A673 (cell line): ENCODE measurements around the gene HEMK1. TPM values are rescaled to one million over a fixed set of nuclear protein-coding genes. Genes with fewer than 3 reads are reported as not detected.

ENCODE experiments used
- BruUV-seq: library from RNA; stranded (reverse); fragments of 400-500 nt; replicated peaks from 2 replicates; lab custom pipeline; 2021; lab: Mats Ljungman, UMichigan
- CTCF ChIA-PET: fragments of 300-600 bp; sonication (Branson Sonifier 250); formaldehyde crosslinking; loops from one replicate; lab custom pipeline; 2022; ENCODE audit warnings: antibody characterized with exemption; lab: Charles Lee
- POLR2A ChIA-PET: fragments of 300-600 bp; sonication (Branson Sonifier 250); formaldehyde crosslinking; loops from one replicate; lab custom pipeline; 2022; ENCODE audit warnings: antibody characterized with exemption; ENCODE audit not compliant: low non-redundant PET; lab: Charles Lee
- DNase-seq: peaks from one replicate; pipeline ENCODE4 v3.0.0-alpha.2; 2015; ENCODE audit warnings: low spot score
- H3K27ac ChIP-seq: fragments of 200-600 bp; sonication (generic); 2 replicates; pipeline ENCODE4 v1.5.1; 2016; ENCODE audit warnings: mixed run types, low read depth, mild to moderate bottlenecking, mixed read lengths, antibody characterized with exemption, low read length; ENCODE audit not compliant: poor library complexity, severe bottlenecking
- H3K27me3 ChIP-seq: fragments of 200-600 bp; sonication (generic); replicated peaks from 2 replicates; pipeline ENCODE4 v1.6.1; 2017; ENCODE audit warnings: mixed run types, low read depth, mild to moderate bottlenecking, mixed read lengths, antibody characterized with exemption, low read length; ENCODE audit not compliant: insufficient read depth, poor library complexity
- H3K36me3 ChIP-seq: fragments of 200-600 bp; sonication (generic); 2 replicates; pipeline ENCODE4 v1.6.1; 2016; ENCODE audit warnings: mixed run types, mild to moderate bottlenecking, mixed read lengths, antibody characterized with exemption, low read length; ENCODE audit not compliant: insufficient read depth, poor library complexity, severe bottlenecking
- H3K4me1 ChIP-seq: fragments of 200-600 bp; sonication (generic); 2 replicates; pipeline ENCODE4 v1.6.1; 2017; ENCODE audit warnings: mixed run types, mild to moderate bottlenecking, mixed read lengths, antibody characterized with exemption, low read length; ENCODE audit not compliant: insufficient read depth, poor library complexity, severe bottlenecking
- H3K4me3 ChIP-seq: fragments of 200-600 bp; sonication (generic); 2 replicates; pipeline ENCODE4 v1.5.1; 2016; ENCODE audit warnings: low read depth, mixed run types, mild to moderate bottlenecking, mixed read lengths, low read length; ENCODE audit not compliant: poor library complexity, severe bottlenecking
- H3K9me3 ChIP-seq: fragments of 200-600 bp; sonication (generic); 2 replicates; pipeline ENCODE4 v1.6.1; 2016; ENCODE audit warnings: mixed run types, low read depth, mild to moderate bottlenecking, mixed read lengths, antibody characterized with exemption, low read length; ENCODE audit not compliant: poor library complexity, severe bottlenecking
- EZH2 ChIP-seq: fragments of 200-600 bp; sonication (generic); IDR thresholded peaks from 2 replicates; pipeline ENCODE4 v1.6.1; 2017; ENCODE audit warnings: borderline replicate concordance, low read depth, mild to moderate bottlenecking, mixed read lengths, antibody characterized with exemption, low read length; ENCODE audit not compliant: poor library complexity, severe bottlenecking
- intact Hi-C: fragments of 100-400 bp; cut with micrococcal nuclease; formaldehyde crosslinking; loops from one replicate; pipeline ENCODE4 v1.10.0; 2022; ENCODE audit not compliant: unreplicated experiment
- total RNA-seq: library from RNA; stranded (reverse); gene quantifications from 2 replicates; pipeline ENCODE4 v1.2.3, GENCODE V29; 2021
- TF ChIP-seq, protein P1 (sequence below): fragments of 300-800, 200-600 bp; sonication (generic); conservative IDR thresholded peaks from 2 replicates; pipeline ENCODE4 v1.5.1; 2017; ENCODE audit warnings: low read depth, mild to moderate bottlenecking, antibody characterized with exemption, low read length, moderate library complexity, mixed read lengths

The HEMK1 gene
- total RNA-seq, 1 experiment from 2014 or later = 5.7 TPM

DNA sequence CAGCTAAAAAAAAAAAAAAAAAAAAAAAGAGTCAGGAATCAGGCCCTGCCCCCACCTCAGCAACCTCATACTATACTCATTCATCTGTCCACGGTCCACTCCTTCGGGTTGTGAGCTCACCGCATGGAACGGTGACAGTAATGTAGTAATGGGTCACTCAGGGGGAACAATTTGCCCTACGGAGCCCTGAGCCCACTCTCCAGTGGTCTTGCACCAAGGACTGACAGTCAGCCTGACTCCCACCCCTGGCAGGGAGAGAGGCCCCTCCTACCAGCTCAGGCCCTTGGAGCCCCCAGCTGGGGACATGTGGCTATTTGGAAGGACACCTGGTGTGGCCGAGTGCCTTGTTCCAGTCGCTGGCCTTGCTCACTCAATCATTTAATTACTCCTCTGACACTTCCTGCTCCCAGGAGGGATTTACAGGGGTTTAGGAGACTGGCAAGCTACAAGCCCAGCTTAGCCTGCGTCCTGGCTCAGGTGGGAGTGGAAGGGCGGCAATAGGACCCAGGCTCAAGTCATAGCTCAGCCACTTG lies 46.0 kb upstream of the HEMK1 start:
- CTCF ChIA-PET = no interaction called here
- TF ChIP-seq, protein P1, sequence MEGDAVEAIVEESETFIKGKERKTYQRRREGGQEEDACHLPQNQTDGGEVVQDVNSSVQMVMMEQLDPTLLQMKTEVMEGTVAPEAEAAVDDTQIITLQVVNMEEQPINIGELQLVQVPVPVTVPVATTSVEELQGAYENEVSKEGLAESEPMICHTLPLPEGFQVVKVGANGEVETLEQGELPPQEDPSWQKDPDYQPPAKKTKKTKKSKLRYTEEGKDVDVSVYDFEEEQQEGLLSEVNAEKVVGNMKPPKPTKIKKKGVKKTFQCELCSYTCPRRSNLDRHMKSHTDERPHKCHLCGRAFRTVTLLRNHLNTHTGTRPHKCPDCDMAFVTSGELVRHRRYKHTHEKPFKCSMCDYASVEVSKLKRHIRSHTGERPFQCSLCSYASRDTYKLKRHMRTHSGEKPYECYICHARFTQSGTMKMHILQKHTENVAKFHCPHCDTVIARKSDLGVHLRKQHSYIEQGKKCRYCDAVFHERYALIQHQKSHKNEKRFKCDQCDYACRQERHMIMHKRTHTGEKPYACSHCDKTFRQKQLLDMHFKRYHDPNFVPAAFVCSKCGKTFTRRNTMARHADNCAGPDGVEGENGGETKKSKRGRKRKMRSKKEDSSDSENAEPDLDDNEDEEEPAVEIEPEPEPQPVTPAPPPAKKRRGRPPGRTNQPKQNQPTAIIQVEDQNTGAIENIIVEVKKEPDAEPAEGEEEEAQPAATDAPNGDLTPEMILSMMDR = no peak
- no peak for TF ChIP-seq EZH2
- H3K4me1 ChIP-seq = no peaks in the 10 kb centered on the region
- no peaks in the 10 kb centered on the region for H3K27me3 ChIP-seq
- H3K36me3 ChIP-seq = no peaks in the 10 kb centered on the region
- POLR2A ChIA-PET = no interaction called here
- no TSS peak for BruUV-seq
- no peak for DNase-seq
- intact Hi-C loops = no loop called here
- H3K9me3 ChIP-seq = no peaks in the 10 kb centered on the region
- H3K4me3 ChIP-seq = no peak overlapping the region
- H3K27ac ChIP-seq = no peak overlapping the region

- intact Hi-C loops = no loop called here
- Histone ChIP-seq H3K4me3 (no peak overlapping the region), H3K4me1 (no peaks in the 10 kb centered on the region), H3K9me3 (no peaks in the 10 kb centered on the region), H3K27ac (no peak overlapping the region), H3K27me3 (no peaks in the 10 kb centered on the region), H3K36me3 (no peaks in the 10 kb centered on the region)
- ChIA-PET POLR2A (no interaction called here), CTCF (no interaction called here)
- BruUV-seq = no TSS peak
- no peak for DNase-seq
- TF ChIP-seq EZH2 = no peak
- TF ChIP-seq, protein P1 = no peak
These were observed 44.6 kb upstream of the HEMK1 start for GRCh38 chr3:50524746-50525145.

GRCh38 chr3:50525191-50525910 lies 44.0 kb upstream of the HEMK1 start:
- Histone ChIP-seq H3K27ac (no peak overlapping the region), H3K9me3 (no peaks in the 10 kb centered on the region), H3K27me3 (no peaks in the 10 kb centered on the region), H3K36me3 (no peaks in the 10 kb centered on the region), H3K4me1 (no peaks in the 10 kb centered on the region), H3K4me3 (no peak overlapping the region)
- ChIA-PET CTCF (no interaction called here), POLR2A (no interaction called here)
- intact Hi-C loops = no loop called here
- TF ChIP-seq, protein P1 = no peak
- no peak for TF ChIP-seq EZH2
- DNase-seq = no peak
- no TSS peak for BruUV-seq
